IPS DF 4.7 (cell line): ENCODE measurements around the gene PTBP1.
"Not testable (repeated sequence)": the region's sequence is repeated elsewhere in the genome, so short reads cannot be mapped to it uniquely, and the experiment has no call there.

Source experiments
- DNase-seq: peaks from one replicate; pipeline ENCODE4 v3.0.0-alpha.2; 2013; ENCODE audit warnings: low spot score; ENCODE audit errors: extremely low read depth

PTBP1 gene

GRCh38 chr19:810077-810855 is 13.0 kb downstream of the PTBP1 start:
- DNase-seq: no peak

DNA sequence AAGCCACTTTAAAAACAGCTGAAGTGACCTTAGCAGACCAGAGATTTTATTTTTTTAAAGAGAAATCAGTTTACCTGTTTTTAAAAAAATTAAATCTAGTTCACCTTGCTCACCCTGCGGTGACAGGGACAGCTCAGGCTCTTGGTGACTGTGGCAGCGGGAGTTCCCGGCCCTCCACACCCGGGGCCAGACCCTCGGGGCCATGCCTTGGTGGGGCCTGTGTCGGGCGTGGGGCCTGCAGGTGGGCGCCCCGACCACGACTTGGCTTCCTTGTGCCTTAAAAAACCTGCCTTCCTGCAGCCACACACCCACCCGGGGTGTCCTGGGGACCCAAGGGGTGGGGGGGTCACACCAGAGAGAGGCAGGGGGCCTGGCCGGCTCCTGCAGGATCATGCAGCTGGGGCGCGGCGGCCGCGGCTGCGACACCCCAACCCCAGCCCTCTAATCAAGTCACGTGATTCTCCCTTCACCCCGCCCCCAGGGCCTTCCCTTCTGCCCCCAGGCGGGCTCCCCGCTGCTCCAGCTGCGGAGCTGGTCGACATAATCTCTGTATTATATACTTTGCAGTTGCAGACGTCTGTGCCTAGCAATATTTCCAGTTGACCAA is 13.7 kb downstream of the PTBP1 start:
- no peak for DNase-seq

DNA sequence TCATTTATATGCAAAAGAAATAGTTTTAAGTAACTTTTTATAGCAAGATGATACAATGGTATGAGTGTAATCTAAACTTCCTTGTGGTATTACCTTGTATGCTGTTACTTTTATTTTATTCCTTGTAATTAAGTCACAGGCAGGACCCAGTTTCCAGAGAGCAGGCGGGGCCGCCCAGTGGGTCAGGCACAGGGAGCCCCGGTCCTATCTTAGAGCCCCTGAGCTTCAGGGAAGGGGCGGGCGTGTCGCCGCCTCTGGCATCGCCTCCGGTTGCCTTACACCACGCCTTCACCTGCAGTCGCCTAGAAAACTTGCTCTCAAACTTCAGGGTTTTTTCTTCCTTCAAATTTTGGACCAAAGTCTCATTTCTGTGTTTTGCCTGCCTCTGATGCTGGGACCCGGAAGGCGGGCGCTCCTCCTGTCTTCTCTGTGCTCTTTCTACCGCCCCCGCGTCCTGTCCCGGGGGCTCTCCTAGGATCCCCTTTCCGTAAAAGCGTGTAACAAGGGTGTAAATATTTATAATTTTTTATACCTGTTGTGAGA is 14.3 kb downstream of the PTBP1 start:
- no peak for DNase-seq

GRCh38 chr19:812049-812746 is 14.9 kb downstream of the PTBP1 start:
- no peak for DNase-seq

DNA sequence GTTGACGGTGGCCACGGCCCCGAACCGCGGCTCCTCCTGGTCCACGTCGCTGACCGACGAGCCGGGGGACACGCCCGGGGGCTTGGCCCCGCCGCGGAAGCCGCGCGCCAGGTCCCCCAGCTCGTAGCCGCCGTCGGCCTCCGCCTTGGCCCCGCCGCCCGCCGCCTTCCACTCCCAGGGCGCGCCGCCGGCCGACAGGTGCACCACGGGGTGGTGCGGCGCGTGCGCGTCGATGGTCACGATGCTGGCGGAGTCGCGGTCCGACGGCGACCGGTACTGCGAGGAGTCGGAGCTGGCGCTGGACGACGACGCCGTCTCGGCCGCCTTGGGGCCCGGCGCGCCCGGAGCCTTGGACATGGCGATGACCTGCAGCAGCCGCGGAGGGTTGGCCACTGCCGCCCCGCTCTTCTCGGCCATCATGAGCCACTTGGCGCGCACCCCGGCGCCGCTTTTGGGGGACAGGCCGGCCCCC is 15.5 kb downstream of the PTBP1 start:
- DNase-seq: no peak

DNA sequence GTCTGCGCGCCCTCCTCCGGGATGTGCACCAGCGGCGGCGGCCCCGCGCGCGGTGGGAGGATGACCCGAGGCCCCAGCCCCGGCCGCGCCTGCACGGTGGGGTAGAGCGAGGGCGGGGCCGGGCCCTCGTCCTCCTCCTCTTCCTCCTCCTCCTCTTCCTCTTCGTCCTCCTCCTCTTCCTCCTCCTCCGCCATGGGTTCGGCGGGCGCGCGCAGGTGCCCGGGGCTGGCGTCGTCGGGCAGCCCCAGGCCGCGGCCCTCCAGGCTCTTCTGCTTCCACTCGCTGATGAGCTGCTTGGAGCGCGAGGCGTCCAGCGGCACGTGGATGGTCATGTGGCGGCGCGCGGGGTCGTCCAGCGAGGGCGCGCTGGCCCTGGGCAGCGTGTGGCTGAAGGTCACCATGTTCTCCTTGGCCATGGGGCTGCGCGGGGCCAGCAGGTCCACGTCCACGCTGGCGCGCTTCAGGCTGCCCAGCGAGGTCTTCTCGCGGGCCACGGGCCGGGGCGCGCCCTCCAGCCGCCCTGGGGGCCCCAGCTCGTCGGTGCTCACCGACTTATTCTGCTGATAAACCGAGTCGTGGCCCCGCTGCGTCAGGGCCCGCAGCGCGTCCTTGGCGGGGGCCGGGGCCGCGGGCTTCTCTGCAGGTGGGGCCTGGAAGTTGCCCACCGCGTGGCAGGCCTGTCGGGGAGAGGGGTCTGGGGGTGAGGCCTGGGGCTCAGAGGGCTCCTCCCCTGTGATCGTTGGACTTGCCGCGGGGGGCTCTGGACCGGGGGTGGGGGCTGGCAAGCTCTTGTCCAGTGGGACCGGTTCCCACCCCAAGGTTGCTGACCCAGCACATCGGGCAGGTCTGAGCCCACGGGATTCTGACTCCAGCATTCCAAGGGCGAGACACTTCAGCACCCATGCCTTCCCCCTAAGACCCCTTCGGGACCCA is 16.2 kb downstream of the PTBP1 start:
- no peak for DNase-seq

- no peak for DNase-seq
These were observed 17.2 kb downstream of the PTBP1 start for GRCh38 chr19:814152-815078.

DNA sequence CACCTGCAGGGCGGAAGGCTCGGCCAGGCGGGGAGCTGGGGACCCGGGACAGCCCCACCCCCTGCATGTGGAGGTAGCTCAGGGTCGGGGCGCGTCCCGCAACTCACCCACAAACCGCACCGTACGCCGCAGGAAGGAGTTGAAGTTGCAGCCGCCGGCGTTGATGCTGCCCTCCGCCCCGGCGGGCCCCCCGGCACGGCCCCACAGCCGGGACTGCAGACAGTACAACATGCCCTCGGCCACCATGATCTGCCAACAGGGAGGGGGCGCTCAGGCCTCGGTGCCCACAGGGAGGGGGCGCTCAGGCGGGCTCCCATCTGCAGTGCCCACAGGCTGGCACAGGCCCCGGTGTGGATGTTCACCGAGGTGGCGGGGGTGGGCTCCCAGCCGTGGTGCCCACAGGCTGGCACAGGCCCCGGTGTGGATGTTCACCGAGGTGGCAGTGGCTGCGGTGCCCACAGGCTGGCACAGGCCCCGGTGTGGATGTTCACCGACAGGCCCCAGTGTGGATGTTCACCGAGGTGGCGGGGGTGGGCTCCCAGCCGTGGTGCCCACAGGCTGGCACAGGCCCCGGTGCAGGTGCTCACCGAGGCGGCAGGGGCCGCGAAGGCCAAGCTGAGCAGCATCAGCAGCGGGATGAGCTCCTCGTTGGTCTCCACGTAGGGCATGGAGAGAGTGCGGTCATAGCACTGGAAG is 18.0 kb downstream of the PTBP1 start:
- no peak for DNase-seq

GRCh38 chr19:815775-816499 is 18.7 kb downstream of the PTBP1 start:
- no peak for DNase-seq

GRCh38 chr19:816500-816857 is 19.2 kb downstream of the PTBP1 start:
- DNase-seq: no peak

DNA sequence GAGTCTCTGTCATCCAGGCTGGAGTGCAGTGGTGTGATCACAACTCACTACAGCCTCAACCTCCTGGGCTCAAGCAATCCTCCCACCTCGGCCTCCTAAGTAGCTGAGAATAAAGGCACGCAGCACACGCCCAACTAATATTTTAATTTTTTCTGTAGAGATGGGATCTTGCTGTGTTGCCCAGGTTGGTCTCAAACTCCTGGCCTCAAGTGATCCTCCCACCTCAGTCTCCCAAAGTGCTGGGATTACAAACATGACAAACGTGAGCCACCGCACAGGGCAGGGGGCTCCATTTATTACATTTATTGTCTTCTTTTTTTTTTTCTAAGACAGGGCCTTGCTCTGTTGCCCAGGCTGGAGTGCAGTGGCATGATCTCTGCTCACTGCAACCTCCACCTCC is 23.0 kb downstream of the PTBP1 start:
- not testable (repeated sequence) for DNase-seq

GRCh38 chr19:821231-821824 is 24.1 kb downstream of the PTBP1 start:
- DNase-seq: no peak

DNA sequence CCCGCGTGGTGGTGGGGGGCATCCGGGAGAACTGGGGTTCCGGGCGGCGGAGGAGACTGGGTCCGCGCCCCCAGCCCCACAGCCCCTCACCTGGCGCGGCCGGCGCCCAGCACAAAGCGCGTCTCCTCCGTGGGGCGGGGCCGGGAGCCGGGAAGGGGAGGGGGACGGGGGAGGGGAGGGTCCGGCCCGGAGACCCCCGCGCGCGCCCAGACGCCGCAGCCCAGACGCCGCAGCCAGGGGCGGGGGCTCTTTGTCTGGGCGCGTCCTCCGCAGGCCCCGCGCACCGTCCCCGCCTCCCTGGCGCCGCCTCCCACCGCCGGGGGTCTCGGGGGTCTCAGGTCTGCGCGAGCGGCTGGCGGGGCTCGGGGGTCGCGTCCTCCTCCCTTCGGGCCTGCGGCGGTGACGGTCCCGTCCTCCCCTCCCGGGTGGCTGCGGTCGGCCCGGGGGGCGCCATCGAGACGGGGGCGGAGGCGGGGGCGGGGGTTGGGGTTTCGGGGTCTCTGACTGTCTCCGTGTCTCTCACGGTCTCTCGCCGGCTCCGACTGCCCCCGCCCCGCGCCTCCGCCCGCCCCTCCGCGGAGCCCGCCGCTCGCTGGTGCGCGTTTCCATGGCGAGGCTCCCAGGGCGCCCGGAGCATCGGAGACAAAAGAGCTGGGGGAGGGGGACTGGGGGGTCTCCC is 24.7 kb downstream of the PTBP1 start, which contains the start of gene PLPPR3:
PLPPR3 (minus strand) TSS at position 131 of the 679 bp plus-strand sequence. CDS start 396 bp downstream, outside the sequence.
- DNase-seq: no peak

DNA sequence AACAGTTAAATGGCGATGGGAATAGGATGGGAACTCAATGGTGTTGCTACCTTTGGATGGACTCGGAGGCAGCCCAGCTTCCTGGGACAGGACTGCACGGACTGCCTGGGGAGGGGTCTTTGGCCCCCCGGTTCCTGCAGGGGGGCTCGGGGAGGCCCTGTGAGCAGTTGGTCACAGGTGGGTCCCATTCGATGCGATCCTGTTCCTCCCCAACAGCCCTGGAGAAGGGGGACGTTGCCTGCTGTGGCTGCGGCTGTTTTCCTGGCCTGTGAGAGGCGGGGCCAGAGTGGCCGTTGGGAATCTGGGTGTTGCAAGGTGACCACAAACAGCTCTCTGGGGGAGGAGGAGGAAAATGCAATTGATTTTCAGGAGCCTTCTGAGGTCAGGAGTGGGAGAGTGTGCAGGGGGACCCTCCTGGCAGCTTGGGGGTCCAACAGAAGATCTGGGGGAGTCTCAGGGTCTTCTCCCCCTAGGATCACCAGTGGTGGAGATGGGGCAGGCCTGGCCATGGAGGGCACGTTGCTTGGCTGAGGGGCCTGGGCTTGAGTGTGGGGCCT is 26.4 kb downstream of the PTBP1 start:
- DNase-seq: no peak

DNA sequence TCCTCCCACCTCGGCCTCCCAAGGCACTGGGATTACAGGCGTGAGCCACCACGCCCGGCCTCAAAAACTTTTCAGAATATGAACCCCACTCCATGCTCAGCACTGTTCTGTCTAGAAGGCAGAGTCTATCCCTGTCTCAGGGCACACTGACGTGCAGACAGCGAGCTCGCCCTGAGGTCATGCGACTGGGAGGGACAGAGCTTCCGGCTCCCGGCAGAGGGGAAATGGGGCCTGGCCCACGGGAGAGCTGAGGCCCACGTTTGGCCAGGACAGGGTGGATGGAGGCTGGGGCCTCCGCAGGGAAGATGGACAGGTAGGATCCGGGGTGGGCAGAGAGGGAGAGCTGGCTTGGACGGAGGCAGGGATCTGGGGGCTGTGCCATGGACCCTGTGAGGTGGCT is 27.6 kb downstream of the PTBP1 start:
- no peak for DNase-seq

- no peak for DNase-seq
These were observed 28.8 kb downstream of the PTBP1 start for GRCh38 chr19:825897-826644.

DNA sequence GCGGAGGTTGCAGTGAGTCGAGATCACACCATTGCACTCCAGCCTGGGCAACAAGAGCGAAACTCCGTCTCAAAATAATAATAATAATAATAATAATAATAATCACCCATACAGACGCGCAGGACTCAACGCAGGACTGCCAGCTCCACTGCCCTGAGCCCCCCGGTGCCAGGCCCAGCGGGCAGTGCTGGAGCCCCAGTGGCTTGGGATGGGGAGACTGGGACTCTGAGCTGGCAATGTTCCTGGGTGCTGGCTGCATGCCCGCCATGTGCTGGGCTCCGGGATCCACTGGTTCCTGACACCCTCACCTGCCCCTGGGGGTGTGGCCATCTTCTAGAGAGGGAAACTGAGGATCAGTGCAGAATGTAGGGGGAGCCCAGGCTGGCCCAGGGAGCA is 30.1 kb downstream of the PTBP1 start:
- no peak for DNase-seq
